ENCODE data around the gene VSIG8. TPM values are rescaled to one million over a fixed set of nuclear protein-coding genes. Genes with fewer than 3 reads are reported as not detected.

The VSIG8 gene
- total and polyA plus RNA-seq, 2 donors (not counting 3 experiments of a cell fraction or from before 2014, with no cell fraction given), result not detected

DNA sequence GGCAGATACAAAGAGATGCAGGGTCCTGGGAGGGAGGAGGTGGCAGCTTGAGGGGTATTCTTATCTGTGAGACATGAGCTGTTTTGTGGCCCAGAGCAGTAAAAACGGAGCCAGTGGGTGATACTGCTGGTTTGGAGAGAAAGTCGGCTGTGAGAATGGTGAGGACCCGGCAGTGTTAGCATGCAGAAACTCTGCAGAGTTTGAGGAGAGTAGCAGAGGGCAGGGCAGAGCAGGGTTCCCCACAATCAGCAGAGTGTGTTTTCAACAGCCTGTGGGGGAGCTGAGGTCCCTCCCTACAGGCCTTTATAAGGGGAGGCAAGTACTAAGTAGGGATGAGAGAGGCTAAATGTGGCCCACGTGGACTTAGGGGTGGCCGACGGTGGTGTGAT is 35.4 kb downstream of the VSIG8 start:
- H3K4me2 ChIP-seq (ENCODE audit: insufficient read depth, low read length), result no peak overlapping the region
- no peaks in the 10 kb centered on the region for H3K36me3 ChIP-seq (ENCODE audit: control insufficient read depth in 2 of 2, extremely low read depth in 1 of 2, insufficient read depth in 2 of 2, low read length in 2 of 2)
- no peaks in the 10 kb centered on the region for H3K9me1 ChIP-seq (replicated peaks; ENCODE audit: control insufficient read depth, extremely low read depth, insufficient read depth, low read length)
- peaks cover 12 to 13% of the 10 kb centered on the region in 2 experiments for H3K27me3 ChIP-seq (ENCODE audit: control insufficient read depth in 2 of 2, insufficient read depth in 2 of 2, low read length in 2 of 2)
- intact Hi-C loops (cut with micrococcal nuclease), result no loop called here
- ChIA-PET CTCF (interaction anchor here (0.6 to 9.0 kb wide), 5 partner anchors 28 to 181 kb away, joined by 3 to 71 read pairs (median 3); partner anchors contain the start of gene DUSP23), POLR2A (no interaction called here)
- FAIRE-seq, result no peak
- no peaks in the 10 kb centered on the region for H3K4me1 ChIP-seq (ENCODE audit: control insufficient read depth, extremely low read depth, insufficient read depth, low read length)
- no peak overlapping the region for H3K9ac ChIP-seq (replicated peaks; ENCODE audit: extremely low read depth, insufficient read depth, low read length)
- H4K20me1 ChIP-seq (replicated peaks; ENCODE audit: control insufficient read depth, extremely low read depth, insufficient read depth, low read length), result no peaks in the 10 kb centered on the region
- TF ChIP-seq FOS (IDR thresholded peaks at IDR 0.05; ENCODE audit: borderline replicate concordance, insufficient read depth, low read length) (no peak), MYC (IDR thresholded peaks at IDR 0.05; ENCODE audit: low read depth, low read length) (no peak), GATA2 (IDR thresholded peaks at IDR 0.05; ENCODE audit: insufficient read depth, insufficient read length, low read depth, low read length) (no peak), POLR2AphosphoS5 (IDR thresholded peaks at IDR 0.05; ENCODE audit: insufficient read depth, low read depth, low read length) (no peak), POLR2A (IDR thresholded peaks at IDR 0.05; ENCODE audit: low read depth, low read length) (no peak), CTCF (IDR thresholded peaks at IDR 0.05; ENCODE audit: extremely low read depth in 1 of 2, insufficient read depth in 1 of 2, low read depth in 1 of 2, low read length in 2 of 2) (no peak), MAX (IDR thresholded peaks at IDR 0.05; ENCODE audit: insufficient read depth, insufficient read length) (no peak), EZH2 (IDR thresholded peaks at IDR 0.05; ENCODE audit: borderline replicate concordance, low read depth, low read length, severe bottlenecking) (no peak), JUN (IDR thresholded peaks at IDR 0.05; ENCODE audit: borderline replicate concordance, insufficient read depth, insufficient read length, low read depth) (no peak)
- no TSS peak for BruUV-seq (replicated peaks)
- H2AFZ ChIP-seq (ENCODE audit: low read depth, low read length), result no peak overlapping the region
- H3K4me3 ChIP-seq (replicated peaks in 1 of 3; ENCODE audit: insufficient read depth in 1 of 3, low read depth in 1 of 3, low read length in 3 of 3), result no peak overlapping the region
- H3K27ac ChIP-seq (ENCODE audit: insufficient read depth, low read depth, low read length), result no peak overlapping the region
- no peaks in the 10 kb centered on the region for H3K79me2 ChIP-seq (ENCODE audit: control insufficient read depth, insufficient read depth, low read length)
- dilution Hi-C loops (cut with MboI; ENCODE audit: extremely low pct_ligation_motif_present, low sequenced_read_pairs), result no loop called here
- H3K9me3 ChIP-seq (replicated peaks; ENCODE audit: control insufficient read depth, insufficient read depth, low read length), result no peaks in the 10 kb centered on the region
- no peak for DNase-seq (ENCODE audit: low read depth, low spot score)
